Measurements from ENCODE around the gene IL1R1.

- TF ChIP-seq POLR2A (IDR thresholded peaks at IDR 0.05) (no peak), CTCF (IDR thresholded peaks at IDR 0.05) (no peak), EP300 (IDR thresholded peaks at IDR 0.05) (no peak), POLR2AphosphoS5 (IDR thresholded peaks at IDR 0.05) (no peak)
Measured at GRCh38 chr2:102204638-102205037, 62.1 kb downstream of the IL1R1 start.
